Stimulated activated CD8-positive, alpha-beta memory T cell treated with anti-CD3 and anti-CD28 coated beads, Interleukin-4, amount 100 ng/mL, for 48 hours (primary cell): ENCODE data around the gene PTGES2.

Source experiments
- DNase-seq: peaks from one replicate; pipeline ENCODE4 v3.0.0-alpha.2; 2020

PTGES2 gene

DNA sequence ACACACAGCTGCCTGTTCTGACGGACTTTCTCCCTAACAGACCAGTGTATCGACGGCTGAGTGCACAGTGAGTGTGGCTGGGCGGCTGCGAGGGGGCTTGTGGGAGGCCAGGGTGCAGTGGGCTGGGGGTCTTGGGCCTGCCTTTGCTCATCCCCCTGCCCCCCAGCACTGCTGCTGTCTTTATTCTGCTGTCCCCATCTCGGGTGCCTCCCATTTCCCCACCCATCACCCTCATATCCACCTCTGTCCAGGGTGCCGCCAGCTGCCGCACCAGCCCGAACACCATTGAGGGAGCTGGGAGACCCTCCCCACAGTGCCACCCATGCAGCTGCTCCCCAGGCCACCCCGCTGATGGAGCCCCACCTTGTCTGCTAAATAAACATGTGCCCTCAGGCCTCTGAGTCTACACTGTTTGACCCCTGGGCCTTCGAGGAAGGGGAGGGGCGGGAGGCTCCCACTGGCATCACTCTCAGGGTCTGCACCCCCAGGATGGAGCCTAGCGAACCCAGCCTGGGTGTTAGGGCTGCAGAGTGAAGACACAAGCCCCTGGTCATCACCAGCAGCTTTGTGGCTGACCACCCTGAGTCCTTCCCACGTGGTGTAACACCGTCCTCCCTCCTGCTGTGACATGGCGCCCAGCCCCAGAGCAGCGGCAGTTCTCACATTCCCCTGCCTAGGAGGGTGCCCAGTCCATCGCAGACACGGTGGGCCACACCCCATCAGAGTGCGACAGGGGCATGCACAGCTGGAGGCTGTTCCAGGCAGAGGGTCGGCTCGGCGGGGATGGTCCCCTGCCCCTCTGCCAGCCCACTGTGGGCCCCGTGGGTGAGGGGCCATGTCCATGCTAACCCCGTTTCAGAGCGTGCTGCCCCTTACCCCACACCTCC is 25.8 kb upstream of the PTGES2 start:
- no peak for DNase-seq

- no peak for DNase-seq
Measured at GRCh38 chr9:128152133-128153059, 24.9 kb upstream of the PTGES2 start.

DNA sequence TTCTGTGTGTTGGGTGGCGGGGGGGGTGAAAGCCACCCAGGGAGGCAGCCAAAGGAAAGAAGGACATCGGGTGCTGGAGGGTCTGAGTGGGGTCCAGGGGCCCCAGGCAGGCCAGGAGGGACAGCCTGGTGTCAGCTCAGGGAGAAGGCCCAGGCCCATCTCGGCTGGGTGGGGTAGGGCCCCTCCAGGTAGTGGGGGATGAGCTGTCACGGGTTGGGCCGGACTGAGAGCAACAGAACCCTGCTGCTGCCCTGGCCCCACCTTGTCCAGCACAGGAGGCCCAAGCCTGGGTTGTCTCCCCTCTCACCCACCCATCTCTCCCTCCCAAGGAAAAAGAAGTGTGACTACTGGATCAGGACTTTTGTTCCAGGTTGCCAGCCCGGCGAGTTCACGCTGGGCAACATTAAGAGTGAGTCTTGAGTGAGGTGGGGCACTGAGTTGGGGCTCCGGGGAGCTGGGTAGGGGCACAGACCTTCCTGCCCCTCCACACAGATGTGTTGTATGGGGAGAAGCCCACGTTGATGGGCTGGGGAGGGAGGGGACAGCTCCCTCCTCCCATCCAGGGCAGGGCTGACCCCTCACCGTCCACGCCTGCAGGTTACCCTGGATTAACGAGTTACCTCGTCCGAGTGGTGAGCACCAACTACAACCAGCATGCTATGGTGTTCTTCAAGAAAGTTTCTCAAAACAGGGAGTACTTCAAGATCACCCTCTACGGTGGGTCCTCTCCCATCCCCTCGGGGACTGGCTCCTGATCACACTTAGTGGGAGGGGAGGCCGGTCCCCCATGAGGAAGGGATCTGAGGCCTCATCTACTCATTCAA is 24.0 kb upstream of the PTGES2 start:
- no peak for DNase-seq

- peak; percentile 50 for DNase-seq
Measured at GRCh38 chr9:128150594-128151308, 23.2 kb upstream of the PTGES2 start.

DNA sequence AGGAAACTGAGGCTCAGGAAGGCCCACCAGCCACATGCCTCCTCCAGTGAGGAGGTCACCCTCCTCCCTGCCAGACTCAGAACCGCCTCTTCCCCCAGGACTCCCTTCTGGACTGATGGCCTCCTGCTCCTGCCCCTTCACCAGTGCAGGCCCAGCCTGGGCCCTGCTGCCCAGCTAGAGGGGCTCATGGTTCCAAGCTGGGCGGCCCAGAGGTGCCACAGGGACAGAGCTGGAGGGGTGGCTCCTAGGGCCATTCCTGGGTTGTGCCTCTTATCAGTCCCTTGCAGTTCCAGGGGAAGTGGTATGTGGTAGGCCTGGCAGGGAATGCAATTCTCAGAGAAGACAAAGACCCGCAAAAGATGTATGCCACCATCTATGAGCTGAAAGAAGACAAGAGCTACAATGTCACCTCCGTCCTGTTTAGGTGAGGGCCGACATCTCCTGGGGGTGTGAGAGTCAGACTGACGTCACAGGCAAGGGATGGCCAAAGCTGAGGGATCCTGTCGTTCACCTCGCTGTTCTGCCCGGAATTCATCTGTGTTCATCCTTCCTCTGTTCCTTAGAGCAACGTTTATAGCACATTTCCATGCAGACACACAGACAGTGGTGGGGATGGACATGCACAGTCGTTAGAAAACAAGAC is 22.5 kb upstream of the PTGES2 start:
- DNase-seq = no peak

DNA sequence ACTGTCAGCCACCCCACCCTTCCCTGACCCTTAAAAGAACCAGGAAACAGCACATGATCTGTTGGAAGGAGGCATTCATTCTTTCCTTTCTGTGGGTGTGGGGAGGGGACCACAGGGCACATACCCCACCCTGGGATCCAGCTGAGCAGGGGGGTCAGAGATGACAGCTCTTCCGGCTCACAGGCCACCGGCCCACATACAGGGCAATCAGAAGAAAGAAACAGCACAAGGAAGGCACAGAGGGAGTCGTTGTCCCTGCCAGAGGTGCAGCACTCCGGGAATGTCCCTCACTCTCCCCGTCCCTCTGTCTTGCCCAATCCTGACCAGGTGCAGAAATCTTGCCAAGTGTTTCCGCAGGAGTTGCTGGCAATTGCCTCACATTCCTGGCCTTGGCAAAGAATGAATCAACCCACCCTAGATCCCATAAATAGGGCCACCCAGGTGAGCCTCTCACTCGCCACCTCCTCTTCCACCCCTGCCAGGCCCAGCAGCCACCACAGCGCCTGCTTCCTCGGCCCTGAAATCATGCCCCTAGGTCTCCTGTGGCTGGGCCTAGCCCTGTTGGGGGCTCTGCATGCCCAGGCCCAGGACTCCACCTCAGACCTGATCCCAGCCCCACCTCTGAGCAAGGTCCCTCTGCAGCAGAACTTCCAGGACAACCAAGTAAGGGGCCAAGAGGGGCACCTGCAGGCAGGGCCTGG is 21.6 kb upstream of the PTGES2 start, which contains the start of gene LCN2:
LCN2 (plus strand) TSS at position 453 of the 701 bp plus-strand sequence; CDS start at position 526, 73 bp downstream.
- DNase-seq = no peak

- DNase-seq = no peak
Measured at GRCh38 chr9:128148509-128149000, 21.0 kb upstream of the PTGES2 start.

DNA sequence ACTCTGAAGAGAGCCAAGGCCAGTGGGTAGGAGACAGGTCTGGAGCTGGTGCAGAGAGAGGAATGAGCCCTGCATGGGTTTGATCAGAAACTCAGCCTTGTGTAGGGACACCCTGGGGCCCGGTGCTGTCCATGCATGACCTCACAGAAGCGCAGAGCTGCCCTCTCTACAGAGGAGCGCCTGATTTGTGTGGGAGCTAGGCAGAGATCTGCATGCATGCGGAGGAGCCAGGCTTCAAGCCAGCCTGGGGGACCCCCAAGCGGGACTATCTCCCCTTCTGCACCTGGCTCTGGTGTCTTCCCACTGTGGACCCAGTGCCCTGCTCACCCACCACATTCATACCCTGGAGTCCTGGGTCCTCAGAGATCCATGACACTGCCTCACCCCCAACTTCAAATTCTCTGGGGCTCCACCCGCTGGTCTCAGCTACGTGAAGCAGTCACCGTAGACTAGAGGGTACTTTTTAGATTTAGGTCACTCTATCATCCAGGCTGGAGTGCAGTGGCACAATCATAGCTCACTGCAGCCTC is 19.1 kb upstream of the PTGES2 start:
- no peak for DNase-seq

- no peak for DNase-seq
Measured at GRCh38 chr9:128145951-128146351, 18.4 kb upstream of the PTGES2 start.

DNA sequence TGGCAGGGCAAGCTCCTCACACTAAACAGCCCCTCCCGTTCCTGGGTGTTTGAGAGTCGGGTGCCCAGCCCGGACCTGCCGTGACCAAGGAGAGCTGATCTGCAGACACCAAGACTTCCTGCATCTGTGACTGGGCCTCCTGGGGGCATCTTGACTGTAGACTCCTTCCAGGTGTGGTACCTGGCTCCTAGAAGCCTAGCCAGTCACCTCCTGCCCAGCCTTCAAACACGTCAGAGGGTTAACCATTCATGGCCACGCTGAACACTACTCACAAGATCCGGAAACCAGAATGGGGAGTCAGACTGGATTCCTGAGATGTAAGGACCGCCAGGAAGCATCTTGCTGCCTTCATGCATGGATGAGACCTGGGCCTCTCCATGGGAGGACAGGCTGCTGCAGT is 18.0 kb upstream of the PTGES2 start:
- DNase-seq = no peak

DNA sequence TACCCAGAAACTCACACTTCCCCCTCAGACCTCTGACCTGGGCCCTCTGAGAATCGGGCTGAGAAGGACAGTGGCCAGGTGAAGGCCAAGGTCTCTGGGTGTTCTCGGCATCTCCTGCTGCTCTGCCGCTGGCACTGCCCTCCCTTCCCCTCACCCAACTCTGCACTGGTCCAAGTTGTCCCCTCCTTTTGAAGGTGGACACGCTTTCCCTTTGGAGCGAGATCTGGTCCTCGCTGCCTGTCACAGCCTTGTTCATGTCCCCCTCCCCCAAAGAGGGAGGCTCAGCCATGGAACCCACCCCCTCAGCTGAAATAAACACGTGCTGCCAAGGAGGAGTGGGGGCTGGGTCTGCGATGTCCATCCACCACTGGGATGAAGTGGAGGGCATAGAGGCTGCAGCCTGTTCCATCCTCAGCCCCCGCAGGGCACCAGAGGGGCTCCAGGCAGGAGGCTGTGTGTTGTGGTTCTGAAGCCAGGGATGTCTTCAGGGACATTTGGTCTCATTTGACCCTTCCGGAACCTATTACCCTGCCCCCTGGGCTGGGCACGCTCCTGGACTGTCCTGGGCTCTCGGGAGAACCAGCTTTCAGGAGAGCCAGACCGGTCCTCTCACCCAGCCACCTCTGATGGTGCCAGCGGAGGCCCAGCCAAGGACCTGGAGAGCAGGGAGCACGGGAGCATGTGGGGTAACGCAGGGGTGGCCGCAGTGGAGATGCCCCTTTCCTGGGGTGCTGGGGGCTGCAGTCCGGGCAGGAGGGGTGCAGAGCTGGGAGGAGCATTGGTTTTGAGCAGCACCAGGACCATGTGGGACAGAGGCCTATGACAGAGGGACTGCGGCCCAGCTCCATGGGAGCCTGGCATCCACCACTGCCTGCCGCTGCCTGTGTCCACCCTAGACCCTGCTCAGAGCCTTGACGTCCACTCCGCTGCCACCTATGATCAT is 17.0 kb upstream of the PTGES2 start:
- DNase-seq = no peak

DNA sequence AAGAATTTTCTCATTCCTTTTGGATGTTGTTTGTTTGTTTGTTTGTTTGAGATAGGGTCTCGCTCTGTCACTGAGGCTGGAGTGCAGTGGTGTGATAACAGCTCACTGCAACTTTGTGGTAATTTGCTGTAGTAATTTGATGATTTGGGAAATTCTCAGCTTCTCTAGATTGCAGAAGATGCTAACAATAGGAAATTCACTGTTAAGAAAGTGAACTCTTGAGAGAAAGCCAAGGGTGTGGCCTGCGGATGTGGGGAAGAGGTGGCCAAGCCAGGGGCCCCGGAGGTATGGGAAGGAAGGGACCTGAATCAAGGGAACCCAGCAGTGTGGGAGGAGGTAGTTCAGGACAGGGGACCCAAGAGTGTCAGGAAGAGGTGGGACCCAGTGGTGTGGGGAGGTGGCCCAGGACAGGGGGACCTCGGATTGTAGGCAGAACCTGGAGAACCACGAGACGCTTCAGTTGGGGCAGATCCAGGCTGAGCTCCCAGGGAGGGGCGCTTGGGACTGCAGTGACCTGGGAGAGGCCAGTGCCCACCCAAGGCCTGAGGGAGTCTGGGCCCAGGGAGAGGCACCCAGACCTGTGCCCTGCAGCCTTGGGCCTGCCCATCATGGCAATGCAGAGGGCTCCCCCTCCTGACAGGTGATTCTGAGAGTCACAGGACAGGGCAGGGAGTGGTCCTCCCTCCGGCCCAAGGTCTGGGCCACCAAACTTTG is 16.2 kb upstream of the PTGES2 start:
- DNase-seq = no peak

DNA sequence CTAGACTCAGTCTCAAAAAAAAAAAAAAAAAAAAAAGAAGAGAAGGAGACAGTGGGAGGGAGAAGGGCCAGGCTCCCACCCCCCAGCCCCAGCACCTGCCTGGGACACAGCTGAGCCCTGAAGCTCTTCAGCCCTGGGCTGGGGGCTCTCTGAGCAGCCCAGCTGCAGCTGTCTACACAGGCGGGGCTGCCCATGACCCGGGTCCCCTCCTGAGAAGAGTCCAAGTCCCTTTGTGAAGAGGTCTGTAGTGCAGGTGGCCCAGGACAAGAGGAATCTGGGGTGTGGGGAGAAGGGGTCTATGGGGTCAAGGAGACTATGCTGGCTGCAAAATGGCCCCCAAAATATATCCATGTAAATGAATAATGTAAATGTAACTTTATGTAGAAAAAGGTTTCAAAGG is 15.1 kb upstream of the PTGES2 start:
- no peak for DNase-seq

DNA sequence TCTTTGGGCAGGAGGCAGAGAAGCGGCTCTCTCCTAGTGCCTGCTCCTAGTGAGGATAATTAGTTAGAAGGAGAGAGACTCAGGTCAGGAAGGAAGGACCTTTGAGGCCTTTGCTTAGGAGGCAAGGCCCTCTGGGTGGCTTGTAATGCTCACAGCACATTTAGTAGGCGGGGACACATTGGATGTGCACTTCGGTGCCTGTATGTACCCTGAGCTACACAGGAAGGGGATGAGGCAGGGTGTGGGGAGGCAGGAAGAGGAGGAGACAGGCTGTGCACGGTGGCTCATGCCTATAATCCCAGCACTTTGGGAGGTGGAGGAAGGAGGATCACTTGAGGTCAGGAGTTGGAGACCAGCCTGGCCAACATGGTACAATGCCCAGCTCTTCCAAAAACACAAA is 14.5 kb upstream of the PTGES2 start:
- DNase-seq = no peak

- no peak for DNase-seq
Measured at GRCh38 chr9:128141604-128142003, 14.1 kb upstream of the PTGES2 start.

DNA sequence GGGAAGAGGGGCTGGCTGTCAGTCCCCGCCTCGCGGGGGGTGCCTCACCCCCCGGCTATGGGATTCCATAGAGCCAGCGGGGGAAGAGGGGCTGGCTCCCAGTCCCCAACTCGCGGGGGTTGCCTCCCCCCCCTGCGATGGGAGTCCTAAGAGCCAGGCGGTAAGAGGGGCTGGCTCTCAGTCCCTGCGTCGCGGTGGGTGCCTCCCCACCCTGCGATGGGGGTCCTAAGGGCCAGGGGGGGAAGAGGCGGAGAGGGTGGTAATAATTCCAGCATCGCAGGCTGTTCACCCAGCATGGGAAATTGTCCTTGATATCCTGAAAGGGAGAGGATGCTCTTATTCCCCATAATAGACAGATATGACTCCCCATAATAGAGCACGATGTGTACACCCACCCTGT is 12.1 kb upstream of the PTGES2 start:
- DNase-seq = no peak

DNA sequence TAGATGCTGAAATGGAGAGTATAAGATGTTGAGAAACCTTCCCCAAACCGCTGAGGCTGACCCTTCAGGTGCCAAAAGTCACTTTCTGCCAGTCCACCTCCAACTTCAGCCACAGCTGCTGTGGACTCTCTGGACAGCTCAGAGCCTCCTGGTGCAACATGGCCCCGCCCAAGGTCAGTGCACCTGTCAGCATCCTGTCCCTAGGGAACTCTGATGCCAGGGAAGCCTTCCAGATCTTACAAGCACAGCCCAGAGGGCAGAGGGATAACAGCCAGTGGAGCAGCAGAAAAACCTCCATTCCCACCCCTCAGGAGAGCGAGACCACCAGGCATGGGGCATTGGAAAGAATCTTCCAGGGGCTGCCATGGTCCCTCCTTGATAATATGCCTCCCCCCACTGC is 10.5 kb upstream of the PTGES2 start:
- DNase-seq = no peak
